Limb (tissue), 2 donors: ENCODE results near the gene CFAP107.
"Not testable (repeated sequence)": the region's sequence is repeated elsewhere in the genome, so short reads cannot be mapped to it uniquely, and the experiment has no call there.

Source experiments
- DNase-seq, 2 donors: peaks; one replicate each; pipeline ENCODE4 v3.0.0-alpha.2; 2016; ENCODE audit errors: extremely low spot score in 2 of 2

Gene CFAP107

DNA sequence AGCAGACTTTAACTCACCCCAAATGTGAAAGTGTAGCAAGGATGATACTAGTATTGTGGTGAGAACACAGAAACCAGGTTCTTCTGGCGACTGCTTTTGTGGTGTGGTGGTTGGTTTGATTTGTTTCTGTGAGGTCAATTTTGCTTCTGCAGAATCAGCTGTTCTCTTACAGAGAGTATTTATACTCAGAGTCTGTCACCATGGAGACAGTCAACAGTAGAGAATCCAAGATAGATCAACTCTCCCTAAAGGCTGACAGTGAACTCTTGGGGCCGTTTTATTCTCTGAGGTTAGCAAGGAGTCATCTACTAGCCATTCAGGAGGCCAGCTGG is at the start of gene CFAP107:
Gene CFAP107 (plus strand): TSS at position 209 of the 332 bp plus-strand sequence. CDS start 231 bp downstream, outside the sequence.
- peak in 1 of 2 donors; percentile 26 for DNase-seq

DNA sequence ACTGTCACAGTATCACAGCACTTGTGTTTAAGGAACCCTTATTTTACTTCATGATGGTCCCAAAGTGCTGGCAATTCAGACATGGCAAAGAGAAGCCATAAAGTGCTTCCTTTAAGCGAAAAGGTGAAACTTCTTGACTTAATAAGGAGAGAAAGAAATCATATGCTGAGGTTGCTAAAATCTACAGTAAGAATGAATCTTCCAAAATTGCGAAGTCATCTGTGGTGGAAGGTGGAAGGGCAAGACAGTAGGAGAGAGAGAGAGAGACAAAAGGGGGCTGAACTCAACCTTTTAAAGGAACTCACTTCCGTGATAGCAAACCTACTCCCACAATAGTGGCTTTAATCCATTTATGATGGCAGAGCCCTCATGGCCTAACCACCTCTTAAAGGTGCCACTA is 49.3 kb upstream of the CFAP107 start:
- no peak for DNase-seq

GRCh38 chr1:12697397-12697796 is 48.6 kb upstream of the CFAP107 start:
- no peak for DNase-seq

DNA sequence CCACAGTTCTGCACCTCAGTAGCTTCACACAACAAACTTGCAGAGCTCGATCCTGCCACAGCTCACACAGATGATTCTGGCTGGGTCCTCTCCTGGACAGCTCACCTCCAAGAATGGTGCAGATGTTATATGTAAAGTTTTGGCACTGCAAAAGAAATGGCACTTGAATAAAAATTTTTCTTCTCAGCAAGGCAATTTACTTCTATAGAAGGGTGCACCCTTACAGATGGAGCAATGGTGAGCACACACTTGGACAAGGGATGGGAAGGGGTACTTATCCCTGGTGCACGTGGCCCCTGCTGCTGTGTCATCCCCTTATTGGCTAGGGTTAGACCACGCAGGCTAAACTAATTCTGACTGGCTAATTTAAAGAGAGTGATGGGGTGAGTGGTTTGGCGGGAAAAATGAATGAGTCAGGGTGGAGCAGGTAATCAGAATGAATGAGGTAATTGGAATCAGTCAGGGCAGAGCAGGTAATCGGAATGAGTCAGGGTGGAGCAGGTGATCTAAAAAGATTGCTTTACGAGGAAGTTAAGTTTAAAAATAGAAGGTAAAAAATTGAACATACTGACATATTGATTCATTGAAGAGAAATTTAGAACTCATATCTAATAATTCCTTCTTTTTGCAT is 42.1 kb upstream of the CFAP107 start:
- no peak for DNase-seq

GRCh38 chr1:12706061-12706460 is 39.9 kb upstream of the CFAP107 start:
- DNase-seq = no peak

- no peak for DNase-seq
Measured at GRCh38 chr1:12708396-12709090, 37.5 kb upstream of the CFAP107 start.

DNA sequence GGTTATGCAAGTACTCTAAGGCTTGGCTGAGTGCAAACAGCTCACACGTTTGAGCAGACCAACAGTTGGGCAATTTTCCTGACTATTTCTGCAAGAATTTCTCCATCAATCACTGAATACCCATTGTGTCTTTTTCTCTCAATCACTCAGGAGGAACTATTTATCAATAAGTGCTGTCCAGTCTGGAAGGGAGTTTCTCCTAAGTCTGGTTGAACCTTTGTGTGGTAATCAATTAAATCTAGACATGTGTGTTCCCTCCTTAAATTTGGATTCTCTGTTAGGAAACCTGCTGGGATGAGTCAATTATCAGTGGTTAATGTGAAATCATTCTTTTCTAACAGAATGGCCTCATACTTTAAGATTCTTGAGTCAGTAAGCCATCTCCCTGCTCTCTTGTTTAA is 36.9 kb upstream of the CFAP107 start:
- no peak for DNase-seq

DNA sequence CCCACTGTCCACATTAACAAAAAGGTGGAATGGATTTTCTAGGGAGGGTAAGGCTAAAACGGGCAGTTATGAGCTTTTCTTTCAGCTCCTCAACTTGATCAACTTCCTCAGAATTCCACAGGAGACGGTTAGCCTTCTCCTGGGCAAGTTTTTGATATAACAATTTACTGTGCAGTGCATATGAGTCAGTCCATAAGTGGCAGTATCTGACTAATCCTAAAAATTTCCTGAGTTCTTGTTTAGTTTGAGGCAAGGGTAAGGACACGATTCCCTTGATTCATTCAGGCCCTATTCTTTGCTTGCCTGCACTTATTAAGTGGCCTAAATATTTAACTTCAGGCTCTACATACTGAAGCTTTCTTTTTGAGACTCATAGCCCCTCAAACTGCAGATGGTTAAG is 36.3 kb upstream of the CFAP107 start:
- no peak for DNase-seq

DNA sequence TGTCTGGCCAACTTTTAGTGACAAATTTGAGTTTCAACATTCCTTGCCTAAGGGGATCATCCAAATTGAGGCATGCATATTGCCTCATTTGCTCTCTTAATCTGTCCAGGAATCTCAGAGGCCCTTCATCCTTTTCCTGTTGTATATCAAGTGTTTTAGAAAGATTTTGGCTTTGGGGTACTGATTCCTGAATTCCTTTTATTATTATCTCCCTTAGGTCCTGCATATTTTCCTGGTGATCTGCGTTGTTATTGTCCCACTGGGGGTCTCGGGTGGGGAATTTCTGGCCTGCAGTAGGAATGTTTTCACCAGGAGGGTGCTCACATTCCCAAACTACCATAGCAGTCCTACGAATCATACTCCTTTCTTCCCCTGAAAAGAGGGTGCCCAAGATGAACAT is 34.5 kb upstream of the CFAP107 start:
- no peak for DNase-seq

DNA sequence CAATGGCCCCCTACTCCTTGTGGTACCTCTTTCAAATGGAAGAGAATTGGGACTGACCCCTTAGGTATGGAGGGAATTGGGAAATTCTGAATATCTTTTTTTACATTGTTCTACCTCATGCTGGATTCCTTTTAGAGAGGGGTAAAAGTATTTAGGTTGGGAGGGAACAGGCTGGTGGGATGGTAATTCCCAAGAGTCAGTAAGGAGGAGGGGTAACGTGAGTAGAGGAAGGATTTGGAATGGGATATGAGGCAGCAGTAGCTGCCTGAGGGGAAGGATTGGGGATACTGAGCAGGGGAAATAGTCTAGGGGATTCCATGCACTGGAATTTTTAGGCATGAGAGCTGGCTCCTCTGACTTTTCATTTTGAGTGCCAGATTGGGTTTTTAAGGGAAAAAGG is 33.9 kb upstream of the CFAP107 start:
- DNase-seq = no peak

- DNase-seq = no peak
Measured at GRCh38 chr1:12712929-12713328, 33.1 kb upstream of the CFAP107 start.

DNA sequence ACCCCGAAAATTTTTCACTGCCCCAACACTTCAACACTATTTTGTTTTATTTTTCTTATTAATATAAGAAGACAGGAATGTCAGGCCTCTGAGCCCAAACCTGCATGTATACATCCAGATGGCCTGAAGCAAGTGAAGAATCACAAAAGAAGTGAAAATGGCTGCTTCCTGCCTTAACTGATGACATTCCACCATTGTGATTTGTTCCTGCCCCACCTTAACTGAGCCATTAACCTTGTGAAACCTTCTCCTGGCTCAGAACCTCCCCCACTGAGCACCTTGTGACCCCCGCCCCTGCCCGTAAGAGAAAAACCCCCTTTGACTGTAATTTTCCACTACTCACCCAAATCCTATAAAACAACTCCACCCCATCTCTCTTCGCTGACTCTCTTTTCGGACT is 32.3 kb upstream of the CFAP107 start:
- DNase-seq = not testable (repeated sequence)

GRCh38 chr1:12714710-12715475 is 31.1 kb upstream of the CFAP107 start:
- DNase-seq = no peak

GRCh38 chr1:12715896-12716437 is 30.0 kb upstream of the CFAP107 start, which contains the start of gene AADACL3:
TSS of gene AADACL3 (plus strand) at chr1:12716110. CDS start at chr1:12716177, 67 bp downstream.
- DNase-seq = no peak

DNA sequence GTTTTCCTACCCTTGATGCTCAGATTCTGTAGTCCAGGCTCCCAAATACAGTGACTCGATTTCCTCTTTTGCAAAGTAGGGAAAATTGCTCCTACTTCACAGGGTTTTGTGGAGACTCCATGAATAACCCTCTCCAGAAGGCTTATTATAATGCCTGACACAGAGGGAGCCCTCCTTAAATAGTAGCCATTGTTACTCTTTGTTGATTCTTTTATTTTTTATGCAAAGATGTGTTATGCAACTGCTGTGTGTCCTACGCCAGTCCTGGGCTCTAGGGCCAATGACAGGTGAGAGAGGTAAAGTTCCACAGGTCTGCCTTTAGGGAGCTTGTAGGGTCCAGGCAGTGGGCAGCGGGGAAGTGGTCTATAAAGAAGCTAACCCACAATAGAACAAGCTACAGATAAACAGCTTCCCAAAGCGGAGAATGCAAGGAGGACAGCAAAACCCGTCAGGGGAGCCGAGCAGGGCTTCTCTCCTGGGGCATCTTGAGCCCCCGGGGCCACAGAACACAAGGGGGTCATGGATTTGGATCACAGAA is 28.6 kb upstream of the CFAP107 start:
- DNase-seq = no peak

DNA sequence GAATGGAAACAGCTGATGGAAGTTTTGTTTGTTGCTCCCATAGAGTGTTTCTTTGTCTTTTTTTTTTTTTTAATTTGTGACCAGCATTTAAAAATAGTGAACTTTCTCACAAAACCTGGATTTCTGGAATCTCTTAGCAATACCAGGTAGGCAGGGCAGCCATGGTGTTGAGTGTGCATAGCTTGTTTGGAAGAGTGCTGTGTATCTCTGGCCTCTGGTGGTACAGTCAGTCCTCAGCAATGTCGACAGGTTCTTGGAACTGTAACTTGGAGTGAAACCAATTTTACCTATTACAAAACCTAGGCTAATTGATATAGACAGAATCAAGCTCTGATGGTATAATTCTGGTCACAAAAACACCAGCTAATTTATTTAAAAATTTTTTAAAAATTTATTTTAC is 23.4 kb upstream of the CFAP107 start:
- DNase-seq = no peak

- DNase-seq = no peak
Measured at GRCh38 chr1:12728391-12728790, 17.6 kb upstream of the CFAP107 start.

- DNase-seq = no peak
Measured at GRCh38 chr1:12730156-12730555, 15.8 kb upstream of the CFAP107 start.

DNA sequence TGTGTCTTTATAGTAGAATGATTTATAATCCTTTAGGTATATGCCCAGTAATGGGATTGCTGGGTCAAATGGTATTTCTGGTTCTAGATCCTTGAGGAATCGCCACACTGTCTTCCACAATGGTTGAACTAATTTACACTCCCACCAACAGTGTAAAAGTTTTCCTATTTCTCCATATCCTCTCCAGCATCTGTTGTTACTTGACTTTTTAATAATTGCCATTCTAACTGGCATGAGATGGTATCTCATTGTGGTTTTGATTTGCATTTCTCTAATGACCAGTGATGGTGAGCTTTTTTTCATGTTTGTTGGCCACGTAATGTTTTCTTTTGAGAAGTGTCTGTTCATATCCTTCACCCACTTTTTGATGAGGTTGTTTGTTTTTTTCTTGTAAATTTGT is 14.9 kb upstream of the CFAP107 start:
- DNase-seq = not testable (repeated sequence)

DNA sequence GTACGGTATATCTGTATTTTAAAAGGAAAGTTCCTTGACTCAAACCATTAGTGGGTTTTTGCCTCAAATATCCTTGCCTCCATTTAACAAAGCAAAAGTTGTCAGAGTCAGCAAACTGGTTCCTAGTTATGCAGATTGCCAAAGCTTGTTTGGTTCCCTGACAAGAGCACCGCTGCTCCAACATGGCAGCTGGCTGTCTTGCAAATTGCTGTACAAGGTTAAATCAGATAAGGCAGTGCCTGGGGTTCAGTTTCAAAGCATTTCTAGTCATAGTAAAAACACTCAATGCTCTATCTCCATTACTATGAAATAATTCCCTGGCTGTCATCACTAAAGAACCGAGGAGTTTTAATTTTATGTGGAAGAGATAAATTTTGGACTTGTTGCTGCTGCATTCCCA is 11.3 kb upstream of the CFAP107 start:
- DNase-seq = no peak

DNA sequence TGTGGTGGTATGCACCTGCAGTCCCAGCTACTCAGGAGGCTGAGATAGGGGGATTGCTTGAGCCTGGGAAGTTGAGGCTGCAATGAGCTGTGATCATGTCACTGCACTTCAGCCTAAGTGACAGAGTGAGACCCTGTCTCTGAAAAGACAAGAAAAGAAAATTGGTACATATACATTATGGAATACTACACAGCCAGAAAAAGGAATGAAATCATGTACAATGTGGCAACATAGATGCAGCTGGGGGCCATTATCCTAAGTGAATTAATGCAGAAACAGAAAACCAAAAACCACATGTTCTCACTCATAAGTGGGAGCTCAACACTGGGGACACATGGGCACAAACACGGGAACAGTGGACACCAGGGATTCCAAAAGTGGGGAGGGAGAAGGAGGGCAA is 7.1 kb upstream of the CFAP107 start:
- DNase-seq = no peak

DNA sequence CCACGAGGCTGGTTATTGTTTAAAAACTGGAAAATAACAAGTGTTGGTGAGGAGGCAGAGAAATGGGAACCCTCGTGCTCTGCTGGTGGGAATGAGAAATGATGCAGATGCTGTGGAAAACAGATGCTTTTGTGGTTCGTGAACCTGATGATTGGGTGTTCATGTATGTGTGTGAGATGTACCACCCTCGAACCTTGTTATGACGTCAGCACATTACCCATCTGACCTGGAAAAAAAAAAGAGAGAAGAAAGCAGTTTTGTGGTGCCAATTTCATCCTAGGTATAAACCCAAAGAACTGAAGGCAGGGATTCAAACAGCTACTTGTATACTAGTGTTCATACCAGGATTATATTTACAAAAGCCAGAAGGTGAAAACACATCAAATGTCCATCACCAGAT is 6.4 kb upstream of the CFAP107 start:
- no peak for DNase-seq
